Hindlimb muscle (tissue), 1 donor: Measurements from ENCODE around the gene LRMDA. TPM values are rescaled to one million over a fixed set of nuclear protein-coding genes. Genes with fewer than 3 reads are reported as not detected.

ENCODE experiments used
- DNase-seq: peaks from one replicate; pipeline ENCODE4 v3.0.0-alpha.2; 2013
- polyA plus RNA-seq: library from polyadenylated mRNA; unstranded; fragments of 120-200 nt; gene quantifications from one replicate; pipeline ENCODE4 v1.2.1, GENCODE V29; 2013; ENCODE audit not compliant: insufficient read length

LRMDA gene
- polyA plus RNA-seq, 1 donor: 6.6 TPM

- no peak for DNase-seq
These were observed 639.5 kb downstream of the LRMDA start for GRCh38 chr10:76070916-76071315.

DNA sequence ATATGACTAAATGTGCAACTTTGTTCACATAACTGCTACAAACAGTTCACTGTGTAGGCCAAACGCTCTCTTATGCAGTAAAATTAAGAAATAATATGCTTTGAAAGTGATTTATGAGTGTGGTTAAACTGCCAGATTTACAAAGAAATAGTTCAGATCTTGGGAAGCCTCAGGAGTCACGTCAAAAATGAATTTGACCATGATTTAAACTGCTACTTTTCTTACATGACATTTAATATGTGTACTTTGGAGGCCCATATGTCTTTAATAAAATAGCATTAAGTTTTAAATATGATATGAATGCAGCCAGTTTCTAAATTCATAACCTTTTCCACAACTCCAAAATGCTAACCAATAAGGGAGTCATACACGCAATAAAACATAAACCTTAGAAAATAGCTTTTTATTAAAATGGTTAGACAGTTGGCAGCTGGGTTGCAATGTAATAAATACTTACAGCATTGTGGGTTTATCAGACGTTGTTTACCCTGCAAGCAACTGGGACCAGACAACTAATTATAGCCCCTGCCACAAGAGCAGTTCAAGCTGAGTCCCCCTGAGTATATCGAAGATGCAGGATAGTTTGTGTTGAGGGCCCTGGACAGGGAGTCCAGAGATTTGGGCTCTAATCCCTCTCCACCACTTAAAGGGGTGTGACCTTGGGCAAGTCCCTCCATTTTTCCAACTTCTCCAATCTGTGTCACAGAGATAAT is 640.4 kb downstream of the LRMDA start:
- peak; percentile 66 for DNase-seq

DNA sequence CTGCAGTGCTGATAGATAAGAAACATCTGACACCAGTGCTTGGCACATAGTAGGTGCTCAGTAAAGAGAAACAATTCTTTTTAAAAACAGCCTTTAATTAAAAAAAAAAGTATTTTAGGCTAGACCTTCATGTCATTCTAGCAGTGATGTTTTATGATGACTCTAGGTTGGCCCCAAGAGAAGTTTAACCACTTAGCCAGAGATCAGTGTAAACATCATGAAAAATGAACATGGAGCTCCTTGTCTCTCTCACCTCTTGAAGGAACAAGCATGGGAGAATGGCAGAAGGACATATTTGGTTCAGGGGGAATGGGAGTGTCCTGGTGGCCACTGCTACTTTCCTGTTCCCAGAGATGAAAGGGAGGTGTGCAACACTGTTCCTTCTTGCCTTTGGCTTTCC is 641.0 kb downstream of the LRMDA start:
- no peak for DNase-seq

DNA sequence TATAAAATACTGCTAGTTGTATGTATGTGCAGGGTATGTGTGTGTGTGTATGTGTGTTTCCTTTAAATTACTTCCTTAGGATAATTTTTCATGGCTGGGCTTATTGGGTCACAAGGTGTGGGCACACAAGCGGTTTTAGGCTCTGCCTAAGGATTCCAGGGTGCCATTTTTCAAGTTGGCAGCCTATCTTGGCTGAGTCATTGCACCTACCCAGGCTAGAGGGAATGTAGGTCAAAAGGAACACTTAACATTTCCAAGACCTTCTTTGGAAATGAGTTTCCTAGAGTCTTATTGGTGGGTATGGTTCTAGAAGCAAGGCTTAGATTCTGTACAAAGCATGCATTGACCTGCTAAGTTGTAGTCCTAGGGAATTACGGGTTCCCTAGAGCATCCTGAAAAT is 642.1 kb downstream of the LRMDA start:
- DNase-seq: no peak

DNA sequence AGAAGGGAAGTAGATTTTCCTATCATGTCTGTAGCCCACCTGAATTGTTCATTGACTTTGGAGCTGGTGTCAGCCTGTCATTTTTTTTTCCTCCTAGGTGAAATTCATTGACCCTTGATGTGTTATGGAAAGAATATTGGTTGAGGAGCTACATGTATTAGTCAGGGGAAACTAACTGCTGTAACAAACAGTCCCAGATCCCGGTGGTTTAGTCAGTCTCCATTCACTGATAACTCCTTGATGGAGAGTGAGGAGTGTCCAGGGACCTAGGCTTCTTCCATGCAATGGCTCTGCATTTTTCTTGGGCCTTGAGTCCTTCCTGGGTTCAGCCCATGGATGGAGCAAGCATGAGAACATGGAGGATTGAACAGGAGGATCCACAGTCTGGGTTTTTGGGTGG is 643.2 kb downstream of the LRMDA start:
- DNase-seq: no peak

- DNase-seq: no peak
These were observed 649.0 kb downstream of the LRMDA start for GRCh38 chr10:76080451-76080850.

DNA sequence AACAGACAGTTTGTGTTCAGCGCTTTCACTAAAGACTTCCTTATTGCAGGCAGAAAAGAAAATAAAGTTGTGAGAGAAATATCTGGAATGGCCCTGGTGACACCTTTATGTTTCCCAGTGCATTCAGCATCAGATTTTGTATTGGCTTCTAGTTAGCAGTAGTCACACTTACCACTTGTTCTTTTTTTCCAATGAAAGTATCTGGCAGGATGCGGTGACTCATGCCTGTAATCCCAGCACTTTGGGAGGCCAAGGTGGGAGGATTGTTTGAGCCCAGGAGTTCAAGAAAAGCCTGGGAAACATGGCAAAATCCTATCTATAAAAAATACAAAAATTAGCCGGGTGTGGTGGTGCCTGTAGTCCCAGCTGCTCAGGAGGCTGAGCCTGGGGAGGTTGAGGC is 649.6 kb downstream of the LRMDA start:
- DNase-seq: no peak

GRCh38 chr10:76082232-76082631 is 650.8 kb downstream of the LRMDA start:
- no peak for DNase-seq

- DNase-seq: no peak
These were observed 651.5 kb downstream of the LRMDA start for GRCh38 chr10:76082956-76083355.

DNA sequence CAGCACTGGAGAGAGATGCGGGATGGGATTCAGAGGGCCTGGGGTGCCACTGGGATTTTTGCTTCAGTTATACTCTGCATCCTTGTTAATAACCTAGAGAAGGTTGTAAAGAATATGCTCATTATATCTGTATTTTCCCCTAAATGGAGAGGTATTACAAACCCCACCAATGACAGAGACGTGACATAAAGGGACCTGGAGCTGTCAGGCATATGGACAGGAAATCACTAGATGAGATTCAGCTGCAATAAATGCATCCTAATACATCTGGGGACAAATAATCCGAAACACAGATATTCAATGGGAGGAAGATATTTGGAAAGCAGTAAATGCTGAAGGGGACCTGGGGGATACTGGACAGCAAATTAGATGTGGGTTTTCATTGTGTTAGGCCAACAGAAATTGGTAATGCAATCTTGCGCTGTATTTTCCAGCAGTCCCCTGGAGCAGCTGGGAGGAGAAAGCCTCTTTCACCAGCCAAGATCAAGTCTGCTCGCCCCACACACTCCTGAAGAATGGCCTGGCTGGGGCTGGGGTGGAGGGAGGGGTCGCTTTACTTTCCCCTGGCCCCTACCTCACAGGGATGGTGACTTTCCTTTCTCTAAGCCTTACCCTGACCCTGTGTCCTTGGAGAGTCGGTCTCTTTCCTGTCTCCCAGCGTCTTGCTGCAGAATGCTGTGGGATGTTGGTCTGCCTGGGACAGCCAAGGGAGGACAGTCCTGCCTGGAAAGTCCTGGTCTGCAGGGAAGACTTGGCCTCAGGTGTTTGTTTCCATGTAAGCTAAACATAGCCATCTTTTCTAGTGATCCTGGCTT is 653.8 kb downstream of the LRMDA start:
- DNase-seq: peak; percentile 74

DNA sequence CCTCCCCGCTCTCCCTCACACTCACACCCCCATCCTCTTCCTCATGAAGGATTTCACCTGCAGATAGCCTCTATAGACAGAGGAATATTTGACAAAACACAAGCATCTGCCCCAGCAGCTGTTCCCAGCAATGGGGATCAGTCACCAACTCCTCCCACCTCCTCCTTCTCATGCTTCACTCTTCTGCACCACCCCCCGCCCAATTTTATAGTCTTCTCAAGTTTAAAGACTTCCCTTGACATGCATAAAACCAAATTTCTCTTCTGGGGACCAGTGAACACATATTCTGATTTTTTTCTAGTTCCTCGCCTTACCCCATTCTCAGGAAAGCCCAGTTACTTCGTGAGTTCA is 654.4 kb downstream of the LRMDA start:
- no peak for DNase-seq

DNA sequence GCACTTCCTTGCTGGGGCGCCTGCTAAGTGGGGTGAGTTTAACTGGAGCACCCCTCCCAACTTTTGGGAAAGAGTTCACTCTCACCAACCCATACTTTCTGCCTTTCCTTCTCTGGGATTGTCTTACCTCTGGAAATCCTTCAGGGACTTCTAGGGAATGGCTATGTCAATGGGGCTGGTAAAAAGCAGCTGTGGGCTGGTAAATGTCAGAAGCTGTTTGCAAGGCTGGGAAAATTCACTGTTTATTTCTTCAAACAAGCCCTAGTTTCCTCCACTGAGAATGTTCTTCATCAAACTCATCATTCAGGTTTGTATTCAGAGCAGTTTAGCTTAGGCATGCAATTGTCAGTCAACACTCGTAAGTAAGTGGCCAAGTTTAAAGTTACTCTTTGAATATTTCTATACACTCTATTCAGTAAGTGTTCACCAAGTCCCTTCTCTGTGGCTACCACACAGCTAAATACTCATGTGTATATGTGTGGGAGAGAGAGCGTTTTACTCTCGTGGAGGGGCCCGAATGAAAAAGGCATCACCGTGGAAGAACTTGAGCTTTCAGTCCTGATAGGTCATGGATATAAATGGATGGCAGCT is 654.8 kb downstream of the LRMDA start:
- DNase-seq: peak; percentile 28

- DNase-seq: peak; percentile 45
These were observed 655.6 kb downstream of the LRMDA start for GRCh38 chr10:76086761-76087639.

DNA sequence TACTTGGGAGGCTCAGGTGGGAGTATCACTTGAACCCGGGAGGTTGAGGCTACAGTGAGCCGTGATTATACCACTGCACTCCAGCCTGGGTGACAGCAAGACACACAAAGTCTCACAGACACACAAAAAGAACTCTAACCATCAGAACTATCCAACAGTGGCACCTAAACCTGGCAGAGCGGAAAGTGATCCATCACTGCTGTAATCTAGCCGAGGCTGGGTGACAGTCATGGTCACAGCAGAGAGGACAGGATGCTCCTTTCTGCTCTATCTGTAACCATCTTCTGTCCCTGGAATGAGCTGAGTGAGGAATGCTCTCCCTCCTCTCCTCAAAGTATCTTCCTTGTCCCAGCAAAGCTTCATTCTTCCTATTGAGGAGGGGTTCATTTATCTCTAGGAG is 656.6 kb downstream of the LRMDA start:
- no peak for DNase-seq

DNA sequence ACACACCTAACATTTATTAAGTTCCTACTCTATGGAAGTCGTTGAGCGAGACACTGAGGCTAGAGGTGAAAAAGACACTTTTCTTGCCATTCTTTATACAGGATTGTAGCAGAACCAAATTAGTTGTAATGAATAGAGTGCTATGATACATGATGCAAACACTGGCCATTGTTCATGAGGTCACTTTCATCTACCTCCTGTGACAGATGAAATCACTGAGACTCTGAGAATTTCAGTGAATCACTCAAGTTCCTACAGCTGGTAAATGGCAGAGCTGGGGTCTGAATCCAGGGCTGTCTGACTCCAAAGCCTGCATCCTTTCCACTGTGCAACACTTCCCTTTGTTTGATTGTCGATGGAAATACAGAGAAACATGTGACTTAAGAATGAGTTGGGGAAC is 657.6 kb downstream of the LRMDA start:
- DNase-seq: no peak

GRCh38 chr10:76089556-76090180 is 658.2 kb downstream of the LRMDA start:
- no peak for DNase-seq

DNA sequence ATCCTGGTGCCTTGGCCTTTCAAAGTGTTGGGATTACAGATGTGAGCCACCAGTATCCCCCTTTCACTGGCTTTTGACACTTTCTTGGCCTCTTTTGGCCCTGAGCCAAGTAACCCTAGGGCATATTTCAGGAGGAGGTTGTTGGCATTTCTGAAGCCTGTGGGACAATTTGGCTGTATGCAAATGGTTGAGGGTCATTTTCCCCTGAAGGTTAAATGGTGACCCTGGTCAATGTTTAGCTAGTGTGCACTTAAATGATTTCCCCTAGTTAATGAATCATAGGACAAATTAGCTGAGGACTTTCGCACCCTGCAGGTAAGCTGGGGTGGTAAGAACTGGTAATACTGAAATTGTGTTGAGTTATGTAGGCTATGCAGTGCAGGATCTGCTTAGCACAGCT is 660.5 kb downstream of the LRMDA start:
- DNase-seq: no peak

DNA sequence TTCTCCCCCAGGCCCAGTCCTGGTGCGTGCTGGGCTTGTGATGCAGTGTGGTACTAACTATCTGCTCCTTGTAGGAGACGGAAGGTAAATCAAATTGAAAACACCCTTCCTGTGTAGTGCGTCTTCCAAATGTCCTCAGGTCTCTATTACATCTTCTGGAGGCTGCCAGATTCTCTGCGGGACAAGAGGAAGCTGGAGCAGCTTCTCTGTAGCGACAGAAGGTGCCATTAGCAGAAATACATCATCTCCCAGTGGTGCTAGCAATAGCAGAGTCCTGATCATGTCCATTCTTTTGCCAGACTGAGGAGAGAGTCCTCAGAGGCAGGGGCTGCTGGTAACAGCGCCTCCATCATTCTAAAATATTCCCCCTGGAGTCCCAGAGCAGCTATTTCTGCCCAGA is 675.2 kb downstream of the LRMDA start:
- no peak for DNase-seq

GRCh38 chr10:76108563-76109359 is 677.3 kb downstream of the LRMDA start:
- DNase-seq: no peak

DNA sequence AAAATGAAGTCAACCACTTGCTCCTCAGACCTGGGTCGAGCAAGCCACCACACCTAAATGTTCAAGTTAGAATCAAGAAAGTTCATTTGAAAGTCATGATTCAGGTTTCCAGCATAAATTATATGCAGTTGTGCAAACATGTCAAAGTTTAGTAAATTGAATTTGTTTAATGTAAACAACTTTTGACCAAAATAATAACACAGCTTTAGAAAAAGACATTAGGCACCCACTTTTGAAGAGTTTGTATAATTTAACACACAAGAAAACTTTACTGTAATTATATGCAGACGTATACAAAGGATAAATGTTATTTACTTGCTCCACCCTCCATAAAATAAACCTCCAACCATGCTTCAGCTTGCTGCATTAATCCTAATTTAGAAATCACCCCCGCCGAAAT is 680.0 kb downstream of the LRMDA start:
- no peak for DNase-seq
